ENCODE results near the gene MRNIP.

Gene MRNIP

GRCh38 chr5:179830818-179831468, 27.7 kb downstream of the MRNIP start:
- no peak for TF ChIP-seq GATA2 (IDR thresholded peaks at IDR 0.05; ENCODE audit: low read depth, low read length)
- TF ChIP-seq GATA3 (IDR thresholded peaks at IDR 0.05; ENCODE audit: low read depth, low read length): no peak

- TF ChIP-seq GATA3 (IDR thresholded peaks at IDR 0.05; ENCODE audit: low read depth, low read length) (no peak), GATA2 (IDR thresholded peaks at IDR 0.05; ENCODE audit: low read depth, low read length) (no peak)
These were observed 28.7 kb downstream of the MRNIP start for GRCh38 chr5:179829732-179830435.

- TF ChIP-seq GATA2 (IDR thresholded peaks at IDR 0.05; ENCODE audit: low read depth, low read length): no peak
- TF ChIP-seq GATA3 (IDR thresholded peaks at IDR 0.05; ENCODE audit: low read depth, low read length): no peak
These were observed 29.7 kb downstream of the MRNIP start for GRCh38 chr5:179828756-179829421.

GRCh38 chr5:179827680-179828079, 30.9 kb downstream of the MRNIP start:
- TF ChIP-seq GATA3 (IDR thresholded peaks at IDR 0.05; ENCODE audit: low read depth, low read length) (no peak), GATA2 (IDR thresholded peaks at IDR 0.05; ENCODE audit: low read depth, low read length) (no peak)

- TF ChIP-seq GATA3 (IDR thresholded peaks at IDR 0.05; ENCODE audit: low read depth, low read length) (no peak), GATA2 (IDR thresholded peaks at IDR 0.05; ENCODE audit: low read depth, low read length) (no peak)
These were observed 32.9 kb downstream of the MRNIP start for GRCh38 chr5:179825655-179826182.

- no peak for TF ChIP-seq GATA2 (IDR thresholded peaks at IDR 0.05; ENCODE audit: low read depth, low read length)
- TF ChIP-seq GATA3 (IDR thresholded peaks at IDR 0.05; ENCODE audit: low read depth, low read length): no peak
These were observed 33.9 kb downstream of the MRNIP start for GRCh38 chr5:179824745-179825112.

DNA sequence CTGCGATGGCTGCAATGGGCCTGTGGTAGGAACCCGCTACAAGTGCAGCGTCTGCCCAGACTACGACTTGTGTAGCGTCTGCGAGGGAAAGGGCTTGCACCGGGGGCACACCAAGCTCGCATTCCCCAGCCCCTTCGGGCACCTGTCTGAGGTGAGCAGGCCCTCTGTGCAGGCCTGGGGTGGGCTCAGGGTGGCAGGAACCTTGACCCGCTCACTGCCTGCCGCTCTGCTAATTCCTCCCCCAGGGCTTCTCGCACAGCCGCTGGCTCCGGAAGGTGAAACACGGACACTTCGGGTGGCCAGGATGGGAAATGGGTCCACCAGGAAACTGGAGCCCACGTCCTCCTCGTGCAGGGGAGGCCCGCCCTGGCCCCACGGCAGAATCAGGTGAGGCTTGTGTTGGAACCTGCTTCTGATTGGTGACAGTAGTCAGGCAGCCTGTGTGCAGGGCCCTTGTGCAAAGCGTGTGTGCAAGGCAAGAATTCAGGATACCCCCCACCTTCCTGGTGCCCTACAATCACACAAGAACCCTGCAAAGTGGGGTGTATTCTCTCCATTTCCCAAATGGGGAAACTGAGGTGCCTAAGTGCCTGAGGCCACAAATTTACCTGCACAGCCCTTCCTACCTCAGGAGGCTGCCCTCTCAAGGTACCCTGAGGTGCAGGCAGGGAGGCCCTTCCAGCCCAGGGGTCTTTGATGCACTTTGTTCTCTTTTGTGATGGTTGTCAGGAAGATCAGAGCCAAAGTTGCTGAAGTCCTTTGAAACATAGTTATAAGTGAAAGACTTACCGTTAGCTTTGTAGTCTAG, 34.5 kb downstream of the MRNIP start:
- no peak for TF ChIP-seq GATA2 (IDR thresholded peaks at IDR 0.05; ENCODE audit: low read depth, low read length)
- TF ChIP-seq GATA3 (IDR thresholded peaks at IDR 0.05; ENCODE audit: low read depth, low read length): no peak

- no peak for TF ChIP-seq GATA3 (IDR thresholded peaks at IDR 0.05; ENCODE audit: low read depth, low read length)
- TF ChIP-seq GATA2 (IDR thresholded peaks at IDR 0.05; ENCODE audit: low read depth, low read length): no peak
These were observed 36.1 kb downstream of the MRNIP start for GRCh38 chr5:179822444-179822990.

- TF ChIP-seq GATA3 (IDR thresholded peaks at IDR 0.05; ENCODE audit: low read depth, low read length): no peak
- no peak for TF ChIP-seq GATA2 (IDR thresholded peaks at IDR 0.05; ENCODE audit: low read depth, low read length)
These were observed 36.6 kb downstream of the MRNIP start for GRCh38 chr5:179822059-179822432.

DNA sequence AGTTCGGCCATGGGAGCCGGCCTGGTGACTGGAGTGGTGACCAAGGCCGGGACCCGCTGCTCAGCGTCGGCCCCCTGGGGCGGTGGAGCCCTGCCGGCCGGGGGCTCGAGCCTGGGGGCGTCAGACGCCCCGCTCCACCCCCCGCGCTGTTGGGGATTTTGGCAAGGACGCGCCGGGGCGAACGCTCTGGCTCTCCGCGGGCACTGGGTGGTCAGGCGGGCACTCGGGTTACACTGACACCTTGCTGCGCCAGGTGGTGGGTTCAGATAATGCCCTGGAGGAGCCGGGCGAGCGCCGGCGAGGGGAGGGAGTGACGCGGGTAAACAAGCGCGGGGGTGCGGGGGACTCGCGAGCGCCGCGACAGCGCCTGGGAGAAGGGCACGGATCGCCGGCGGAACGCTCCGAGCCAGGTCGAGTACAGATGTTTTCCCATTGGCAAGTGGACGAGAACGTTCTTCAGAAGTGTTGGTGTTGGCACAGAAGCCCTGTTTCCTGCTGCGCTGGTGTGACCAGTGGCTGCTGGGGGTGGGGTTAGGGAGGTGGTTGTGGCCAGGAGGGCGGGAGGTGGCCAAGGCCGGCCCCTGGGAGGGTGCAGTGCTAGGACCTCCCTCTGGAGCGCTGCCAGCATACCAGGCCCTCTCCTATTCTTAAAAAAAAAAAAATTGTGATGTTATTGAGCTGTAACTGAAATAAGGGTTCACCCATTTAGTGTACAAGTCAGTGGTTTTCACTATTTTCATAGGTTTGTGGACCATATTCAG, 37.1 kb downstream of the MRNIP start:
- no peak for TF ChIP-seq GATA3 (IDR thresholded peaks at IDR 0.05; ENCODE audit: low read depth, low read length)
- TF ChIP-seq GATA2 (IDR thresholded peaks at IDR 0.05; ENCODE audit: low read depth, low read length): no peak

DNA sequence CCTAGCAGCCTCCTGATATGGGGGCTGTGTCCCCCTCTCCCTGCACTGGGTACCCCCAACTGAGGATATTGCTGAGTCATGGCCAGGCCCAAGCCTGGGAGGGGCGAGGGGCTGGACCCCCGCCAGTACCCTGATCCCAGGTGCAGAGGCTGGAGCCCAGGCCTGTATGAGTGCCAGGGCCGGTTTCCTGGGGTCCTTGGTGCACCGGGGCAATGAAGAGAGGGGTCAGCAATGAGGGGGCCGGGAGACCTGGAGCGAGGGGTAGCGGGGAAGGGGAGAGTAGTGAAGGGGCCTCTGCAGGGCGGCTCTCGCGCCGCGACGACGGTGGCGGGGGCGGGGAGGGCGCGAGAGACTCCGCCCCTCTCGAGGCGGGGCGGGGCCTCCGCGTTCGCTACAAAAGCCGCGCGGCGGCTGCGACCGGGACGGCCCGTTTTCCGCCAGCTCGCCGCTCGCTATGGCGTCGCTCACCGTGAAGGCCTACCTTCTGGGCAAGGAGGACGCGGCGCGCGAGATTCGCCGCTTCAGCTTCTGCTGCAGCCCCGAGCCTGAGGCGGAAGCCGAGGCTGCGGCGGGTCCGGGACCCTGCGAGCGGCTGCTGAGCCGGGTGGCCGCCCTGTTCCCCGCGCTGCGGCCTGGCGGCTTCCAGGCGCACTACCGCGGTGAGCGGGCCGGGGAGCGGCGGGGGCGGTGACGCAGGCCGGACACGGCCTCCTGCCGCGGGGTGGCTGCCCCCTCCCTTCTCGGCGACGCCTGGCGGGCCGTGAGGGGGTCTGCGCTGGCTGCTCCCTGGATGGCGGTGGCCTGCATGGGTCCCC, 37.9 kb downstream of the MRNIP start, which contains the start of gene SQSTM1:
SQSTM1 (plus strand) TSS at position 423 of the 815 bp plus-strand sequence; CDS start at position 455, 32 bp downstream.
- TF ChIP-seq GATA2 (IDR thresholded peaks at IDR 0.05; ENCODE audit: low read depth, low read length) (no peak), GATA3 (IDR thresholded peaks at IDR 0.05; ENCODE audit: low read depth, low read length) (no peak)

DNA sequence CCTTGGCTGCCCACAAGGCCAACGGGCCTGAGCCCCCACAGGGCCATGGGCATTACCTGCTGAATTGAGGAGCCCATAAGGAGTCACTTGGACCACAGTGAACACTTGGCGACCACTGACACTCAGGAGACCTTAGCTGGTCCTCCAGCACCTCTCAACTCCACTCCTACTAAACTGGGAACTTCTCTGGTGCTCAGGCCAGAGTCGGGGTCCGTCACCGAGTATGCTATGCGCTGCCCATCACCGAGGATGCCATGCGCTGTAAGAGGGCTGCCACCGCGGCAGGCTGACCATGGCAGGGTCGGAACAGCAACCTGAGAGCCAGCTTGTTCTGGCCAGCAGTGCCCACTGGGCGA, 38.5 kb downstream of the MRNIP start:
- TF ChIP-seq GATA2 (IDR thresholded peaks at IDR 0.05; ENCODE audit: low read depth, low read length) (no peak), GATA3 (IDR thresholded peaks at IDR 0.05; ENCODE audit: low read depth, low read length) (no peak)
